Lower leg skin (tissue), 3 donors: ENCODE data around the gene DRGX.

Source experiments
- CTCF ChIP-seq, 3 donors: fragments of 450-650 bp; IDR thresholded peaks; one replicate each; pipeline ENCODE4 v1.5.1; 2016; ENCODE audit warnings: antibody characterized with exemption in 3 of 3, mild to moderate bottlenecking in 3 of 3, moderate library complexity in 2 of 3
- POLR2A ChIP-seq, 2 donors: fragments of 450-650 bp; IDR thresholded peaks; one replicate each; pipeline ENCODE4 v1.6.1; 2016 to 2017; ENCODE audit warnings: antibody characterized with exemption in 2 of 2, mild to moderate bottlenecking in 1 of 2, moderate library complexity in 1 of 2

GRCh38 chr10:49381111-49381900 is 14.6 kb downstream of the DRGX start:
- TF ChIP-seq CTCF (IDR thresholded peaks at IDR 0.05) (no peak), POLR2A (IDR thresholded peaks at IDR 0.05) (no peak)
